Body of pancreas (tissue), 4 donors: Measurements from ENCODE around the gene NUTF2. TPM values are rescaled to one million over a fixed set of nuclear protein-coding genes. Genes with fewer than 3 reads are reported as not detected.
A peak's percentile ranks its signal among the peaks of the same experiment; 100 is the strongest.

Experiments used
- ATAC-seq: fragments of 150-250 bp; one replicate; pipeline ENCODE4 v1.9.1; 2016
- DNase-seq, 4 donors: peaks; one replicate each; pipeline ENCODE4 v3.0.0-alpha.2; 2019
- H3K27ac ChIP-seq, 4 donors: fragments of 200-600 bp; sonication (generic); 1 replicate in 3 of 4; 2 replicates in 1 of 4; pipeline versions ENCODE4 v1.5.1 to v1.6.1; 2016 to 2019; ENCODE audit warnings: mild to moderate bottlenecking in 1 of 4, mixed read lengths in 1 of 4, moderate library complexity in 1 of 4
- H3K27me3 ChIP-seq, 2 donors: fragments of 200-600 bp; sonication (generic); one replicate each; pipeline ENCODE4 v1.6.0; 2016; ENCODE audit warnings: mild to moderate bottlenecking in 1 of 2
- H3K36me3 ChIP-seq, 2 donors: fragments of 200-600 bp; sonication (generic); replicated peaks in 1 of 2; 2 replicates each; pipeline ENCODE4 v1.5.1; 2016; ENCODE audit warnings: low read depth in 2 of 2; ENCODE audit not compliant: insufficient read depth in 1 of 2
- H3K4me1 ChIP-seq: fragments of 200-600 bp; sonication (generic); one replicate; pipeline ENCODE4 v1.6.0; 2016
- H3K4me3 ChIP-seq, 2 donors: fragments of 200-600 bp; sonication (generic); 1 replicate in 1 of 2; 2 replicates in 1 of 2; pipeline ENCODE4 v1.5.1; 2016 to 2019
- H3K9me3 ChIP-seq, 3 donors: fragments of 200-600 bp; sonication (generic); 1 replicate in 2 of 3; 2 replicates in 1 of 3; pipeline ENCODE4 v1.5.1; 2016
- CTCF ChIP-seq, 7 experiments: fragments of 450-650 bp in 4 of 7; fragments of 200-600 bp in 3 of 7; sonication (generic) in 3 of 7; IDR thresholded peaks; one replicate each; pipeline ENCODE4 v1.5.1; 2016 to 2019; ENCODE audit warnings: antibody characterized with exemption in 7 of 7
- POLR2A ChIP-seq, 3 donors: fragments of 450-650 bp; IDR thresholded peaks; one replicate each; pipeline ENCODE4 v1.6.1; 2016; ENCODE audit warnings: antibody characterized with exemption in 3 of 3, mild to moderate bottlenecking in 2 of 3
- WGBS, 2 donors: methylation state at CpG; one replicate each; pipeline ENCODE4 v1.1.5; 2017; 5-methylcytosine and 5-hydroxymethylcytosine counted together
- intact Hi-C: fragments of 100-400 bp; cut with DNase I; formaldehyde crosslinking; loops from one replicate; pipeline ENCODE4 v1.15.1; 2023
- total RNA-seq, 2 donors: library from RNA; depleted of rRNA; stranded (reverse); fragments of >200 nt; gene quantifications; one replicate each; pipeline ENCODE4 v1.1.0, GENCODE V29; 2016

The NUTF2 gene
- total RNA-seq, 2 donors from 2014 or later = 39.2 to 42.8 TPM

GRCh38 chr16:67853670-67854069, 6.9 kb downstream of the NUTF2 start:
- peaks cover 52% of the 10 kb centered on the region for H3K4me1 ChIP-seq
- no peak overlapping the region for H3K4me3 ChIP-seq
- no peaks in the 10 kb centered on the region for H3K9me3 ChIP-seq
- no peaks in the 10 kb centered on the region for H3K27me3 ChIP-seq
- H3K27ac ChIP-seq = no peak overlapping the region
- DNase-seq (no peak), ATAC-seq (no peak)
- intact Hi-C loops = no loop called here
- TF ChIP-seq CTCF (IDR thresholded peaks at IDR 0.05) (no peak), POLR2A (IDR thresholded peaks at IDR 0.05) (no peak)
- 93 to 100% methylated on average over 3 of the region's 3 CpGs for WGBS, 2 donors
- no peaks in the 10 kb centered on the region for H3K36me3 ChIP-seq

GRCh38 chr16:67855789-67856188, 9.1 kb downstream of the NUTF2 start:
- peaks cover 50% of the 10 kb centered on the region for H3K4me1 ChIP-seq
- intact Hi-C loops = no loop called here
- no peak for TF ChIP-seq POLR2A (IDR thresholded peaks at IDR 0.05)
- TF ChIP-seq CTCF (IDR thresholded peaks at IDR 0.05) = no peak
- H3K4me3 ChIP-seq = no peak overlapping the region
- ATAC-seq (no peak), DNase-seq (peak; percentile 37 to 55 (median 42))
- no peaks in the 10 kb centered on the region for H3K9me3 ChIP-seq
- no peaks in the 10 kb centered on the region for H3K36me3 ChIP-seq
- 16 to 19% methylated on average over 6 to 10 of the region's 10 CpGs for WGBS, 2 donors
- no peaks in the 10 kb centered on the region for H3K27me3 ChIP-seq
- H3K27ac ChIP-seq = peak overlapping the region in 3 of 4 donors; percentile 68 to 93 (median 84)

- H3K27ac ChIP-seq = peak overlapping the region; percentile 68 to 93 (median 76)
- no peaks in the 10 kb centered on the region for H3K27me3 ChIP-seq
- H3K9me3 ChIP-seq = no peaks in the 10 kb centered on the region
- DNase-seq (no peak), ATAC-seq (no peak)
- H3K4me1 ChIP-seq = peaks cover 50% of the 10 kb centered on the region
- H3K36me3 ChIP-seq = no peaks in the 10 kb centered on the region
- no peak overlapping the region for H3K4me3 ChIP-seq
- TF ChIP-seq POLR2A (IDR thresholded peaks at IDR 0.05) (no peak), CTCF (IDR thresholded peaks at IDR 0.05) (no peak)
- 90 to 93% methylated on average over 3 to 5 of the region's 5 CpGs for WGBS, 2 donors
- intact Hi-C loops = no loop called here
These were observed 10.3 kb downstream of the NUTF2 start for GRCh38 chr16:67856927-67857546.

- ATAC-seq = peak; percentile 96
- Histone ChIP-seq H3K27me3 (no peaks in the 10 kb centered on the region), H3K36me3 (no peaks in the 10 kb centered on the region), H3K4me3 (no peak overlapping the region), H3K27ac (peak overlapping the region; percentile 68 to 93 (median 76)), H3K4me1 (peaks cover 54% of the 10 kb centered on the region), H3K9me3 (no peaks in the 10 kb centered on the region)
- peak; percentile 80 to 89 (median 85) for DNase-seq
- TF ChIP-seq CTCF (IDR thresholded peaks at IDR 0.05) (no peak), POLR2A (IDR thresholded peaks at IDR 0.05) (peak in 1 of 3 donors; percentile 11)
- WGBS, 2 donors = 6 to 20% methylated on average over 3 of the region's 3 CpGs
- intact Hi-C loops = no loop called here
These were observed 11.0 kb downstream of the NUTF2 start for GRCh38 chr16:67857547-67858233.
